Gastroesophageal sphincter (tissue), 4 donors: ENCODE data around the gene TSPAN5. TPM values are rescaled to one million over a fixed set of nuclear protein-coding genes. Genes with fewer than 3 reads are reported as not detected.
A peak's percentile ranks its signal among the peaks of the same experiment; 100 is the strongest.

Experiments
- ATAC-seq: fragments of 150-250 bp; one replicate; pipeline ENCODE4 v1.9.1; 2016; ENCODE audit warnings: mild to moderate bottlenecking, moderate library complexity
- H3K27ac ChIP-seq, 4 donors: fragments of 200-600 bp; sonication (generic) in 3 of 4; 1 replicate in 3 of 4; 2 replicates in 1 of 4; pipeline ENCODE4 v1.5.1; 2016 to 2019
- H3K27me3 ChIP-seq: fragments of 200-600 bp; sonication (generic); one replicate; pipeline ENCODE4 v1.5.1; 2019
- H3K36me3 ChIP-seq, 2 donors: fragments of 200-600 bp; sonication (generic); one replicate each; pipeline ENCODE4 v1.5.1; 2019; ENCODE audit warnings: control low read depth in 1 of 2
- H3K4me1 ChIP-seq, 3 donors: fragments of 200-600 bp; sonication (generic); 1 replicate in 2 of 3; 2 replicates in 1 of 3; pipeline ENCODE4 v1.5.1; 2016 to 2019; ENCODE audit warnings: control low read depth in 2 of 3
- H3K4me3 ChIP-seq, 2 donors: fragments of 200-600 bp; sonication (generic); one replicate each; pipeline ENCODE4 v1.5.1; 2019; ENCODE audit warnings: mild to moderate bottlenecking in 1 of 2, moderate library complexity in 1 of 2
- H3K9me3 ChIP-seq, 3 donors: fragments of 200-600 bp; sonication (generic); one replicate each; pipeline ENCODE4 v1.5.1; 2017 to 2019; ENCODE audit warnings: control low read depth in 2 of 3
- EP300 ChIP-seq: sonication (generic); formaldehyde crosslinking; IDR thresholded peaks from one replicate; pipeline ENCODE4 v1.6.1; 2017; ENCODE audit warnings: antibody characterized with exemption, mild to moderate bottlenecking
- POLR2A ChIP-seq, 2 donors: fragments of 450-650 bp; IDR thresholded peaks; one replicate each; pipeline ENCODE4 v1.6.1; 2017; ENCODE audit warnings: antibody characterized with exemption in 2 of 2, mild to moderate bottlenecking in 2 of 2, moderate library complexity in 1 of 2
- POLR2AphosphoS5 ChIP-seq: sonication (generic); formaldehyde crosslinking; IDR thresholded peaks from one replicate; pipeline ENCODE4 v1.6.1; 2017; ENCODE audit warnings: antibody characterized with exemption
- WGBS, 2 donors: methylation state at CpG; one replicate each; pipeline ENCODE4 v1.1.5; 2018; ENCODE audit warnings: low coverage in 1 of 2; 5-methylcytosine and 5-hydroxymethylcytosine counted together
- total RNA-seq, 4 donors: library from RNA; depleted of rRNA; stranded (reverse); fragments of >200 nt; gene quantifications; one replicate each; pipeline ENCODE4 v1.1.0, GENCODE V29; 2016
- TF ChIP-seq, protein P1 (sequence below), 4 experiments: fragments of 200-600 bp in 2 of 4; fragments of 450-650 bp in 2 of 4; sonication (generic) in 1 of 4; IDR thresholded peaks; one replicate each; pipeline ENCODE4 v1.5.1; 2017 to 2019; ENCODE audit warnings: antibody characterized with exemption in 4 of 4, mild to moderate bottlenecking in 2 of 4, moderate library complexity in 2 of 4

TSPAN5 gene
- total RNA-seq, 4 donors from 2014 or later = 9.8 to 14.0 (median 12.2) TPM

DNA sequence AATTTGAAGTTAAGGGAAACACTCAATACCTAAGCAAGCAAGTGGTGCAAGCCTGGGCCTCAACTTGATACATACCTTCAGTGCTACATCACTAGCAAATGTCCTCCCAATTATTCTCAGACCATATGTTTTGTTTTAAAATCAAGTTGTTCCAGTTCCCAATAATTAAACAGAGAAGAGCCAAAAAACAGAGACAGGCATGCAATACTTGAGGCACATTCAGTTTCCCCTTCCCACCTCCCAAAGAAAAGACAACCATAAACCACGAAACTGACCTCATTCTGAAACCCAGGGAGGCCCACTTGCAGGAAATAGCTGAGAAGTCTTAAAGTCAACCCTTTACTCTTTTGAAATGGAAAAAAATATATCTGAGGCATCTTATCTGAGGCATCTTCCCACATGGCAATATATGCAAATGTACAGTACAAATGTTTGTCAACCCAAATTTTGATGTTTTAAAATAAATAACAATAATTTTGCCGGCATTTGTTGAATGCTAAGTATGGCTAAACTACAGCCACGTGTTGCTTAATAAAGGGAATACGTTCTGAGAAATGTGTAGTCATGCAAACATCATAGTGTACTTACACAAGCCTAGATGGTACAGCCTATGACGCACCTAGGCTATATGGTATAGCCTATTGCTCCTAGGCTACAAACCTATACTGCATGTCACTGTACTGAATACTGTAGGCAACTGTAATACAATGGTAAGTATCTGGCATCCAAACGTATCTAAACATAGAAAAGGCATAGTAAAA, 147.5 kb downstream of the TSPAN5 start:
- ATAC-seq = peak; percentile 19
- no peak overlapping the region for H3K4me3 ChIP-seq
- H3K36me3 ChIP-seq = no peaks in the 10 kb centered on the region
- no peaks in the 10 kb centered on the region for H3K9me3 ChIP-seq
- no peaks in the 10 kb centered on the region for H3K27me3 ChIP-seq
- TF ChIP-seq, protein P1, sequence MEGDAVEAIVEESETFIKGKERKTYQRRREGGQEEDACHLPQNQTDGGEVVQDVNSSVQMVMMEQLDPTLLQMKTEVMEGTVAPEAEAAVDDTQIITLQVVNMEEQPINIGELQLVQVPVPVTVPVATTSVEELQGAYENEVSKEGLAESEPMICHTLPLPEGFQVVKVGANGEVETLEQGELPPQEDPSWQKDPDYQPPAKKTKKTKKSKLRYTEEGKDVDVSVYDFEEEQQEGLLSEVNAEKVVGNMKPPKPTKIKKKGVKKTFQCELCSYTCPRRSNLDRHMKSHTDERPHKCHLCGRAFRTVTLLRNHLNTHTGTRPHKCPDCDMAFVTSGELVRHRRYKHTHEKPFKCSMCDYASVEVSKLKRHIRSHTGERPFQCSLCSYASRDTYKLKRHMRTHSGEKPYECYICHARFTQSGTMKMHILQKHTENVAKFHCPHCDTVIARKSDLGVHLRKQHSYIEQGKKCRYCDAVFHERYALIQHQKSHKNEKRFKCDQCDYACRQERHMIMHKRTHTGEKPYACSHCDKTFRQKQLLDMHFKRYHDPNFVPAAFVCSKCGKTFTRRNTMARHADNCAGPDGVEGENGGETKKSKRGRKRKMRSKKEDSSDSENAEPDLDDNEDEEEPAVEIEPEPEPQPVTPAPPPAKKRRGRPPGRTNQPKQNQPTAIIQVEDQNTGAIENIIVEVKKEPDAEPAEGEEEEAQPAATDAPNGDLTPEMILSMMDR (IDR thresholded peaks at IDR 0.05) = no peak
- no peak for TF ChIP-seq EP300
- no peak for TF ChIP-seq POLR2A (IDR thresholded peaks at IDR 0.05)
- TF ChIP-seq POLR2AphosphoS5 = no peak
- no peak overlapping the region for H3K27ac ChIP-seq
- no peaks in the 10 kb centered on the region for H3K4me1 ChIP-seq
- 62 to 73% methylated on average over 5 to 6 of the region's 6 CpGs for WGBS, 2 donors

DNA sequence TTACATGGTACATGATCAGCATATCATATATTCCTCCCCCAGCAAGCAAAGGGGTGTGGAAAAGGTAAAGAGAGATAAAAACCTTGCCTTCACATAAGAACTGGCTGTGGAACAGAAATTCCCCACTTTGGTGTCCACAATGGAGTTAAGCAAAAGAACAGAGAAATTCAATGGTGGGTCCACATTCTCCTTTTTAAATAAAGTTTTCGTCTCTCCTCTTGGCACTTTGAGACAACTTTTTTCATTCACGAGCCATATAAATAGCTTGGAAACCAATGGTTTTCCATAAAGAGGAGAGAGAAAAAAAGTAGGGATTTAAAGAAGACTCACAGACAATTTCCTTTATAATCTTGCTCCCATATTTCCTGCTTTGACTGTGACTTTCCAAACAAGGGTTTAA, 148.1 kb downstream of the TSPAN5 start:
- TF ChIP-seq POLR2AphosphoS5 = no peak
- TF ChIP-seq POLR2A (IDR thresholded peaks at IDR 0.05) = no peak
- TF ChIP-seq EP300 = no peak
- TF ChIP-seq, protein P1 (IDR thresholded peaks at IDR 0.05) = no peak
- no peak overlapping the region for H3K27ac ChIP-seq
- no peak for ATAC-seq
- no peaks in the 10 kb centered on the region for H3K27me3 ChIP-seq
- H3K9me3 ChIP-seq = no peaks in the 10 kb centered on the region
- 78 to 95% methylated on average over 2 of the region's 2 CpGs for WGBS, 2 donors
- H3K36me3 ChIP-seq = no peaks in the 10 kb centered on the region
- no peaks in the 10 kb centered on the region for H3K4me1 ChIP-seq
- no peak overlapping the region for H3K4me3 ChIP-seq

DNA sequence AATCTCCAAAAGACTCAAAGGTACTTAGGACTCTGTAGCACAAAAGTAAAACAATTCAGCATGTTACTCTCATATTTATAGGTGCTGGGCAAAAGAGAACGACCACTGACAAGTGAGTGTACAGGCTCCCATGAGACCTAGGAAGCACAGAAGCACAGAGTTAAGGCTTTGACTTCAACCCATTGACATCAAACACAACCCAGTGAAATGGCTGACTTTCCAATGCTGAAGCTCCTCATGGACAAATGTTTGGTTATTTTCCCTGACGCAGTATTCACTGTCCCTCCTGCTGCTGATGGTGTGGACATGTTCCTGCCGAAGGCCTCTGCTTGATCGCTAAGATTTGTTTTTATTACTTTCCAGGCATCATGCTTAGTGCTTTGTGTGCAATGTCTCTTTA, 148.7 kb downstream of the TSPAN5 start:
- H3K4me3 ChIP-seq = no peak overlapping the region
- WGBS, 2 donors = 60 to 82% methylated on average over 1 to 2 of the region's 4 CpGs
- H3K27me3 ChIP-seq = no peaks in the 10 kb centered on the region
- no peak for TF ChIP-seq POLR2AphosphoS5
- no peak for TF ChIP-seq EP300
- TF ChIP-seq, protein P1 (IDR thresholded peaks at IDR 0.05) = no peak
- TF ChIP-seq POLR2A (IDR thresholded peaks at IDR 0.05) = no peak
- no peak for ATAC-seq
- no peak overlapping the region for H3K27ac ChIP-seq
- no peaks in the 10 kb centered on the region for H3K4me1 ChIP-seq
- H3K36me3 ChIP-seq = no peaks in the 10 kb centered on the region
- H3K9me3 ChIP-seq = no peaks in the 10 kb centered on the region

DNA sequence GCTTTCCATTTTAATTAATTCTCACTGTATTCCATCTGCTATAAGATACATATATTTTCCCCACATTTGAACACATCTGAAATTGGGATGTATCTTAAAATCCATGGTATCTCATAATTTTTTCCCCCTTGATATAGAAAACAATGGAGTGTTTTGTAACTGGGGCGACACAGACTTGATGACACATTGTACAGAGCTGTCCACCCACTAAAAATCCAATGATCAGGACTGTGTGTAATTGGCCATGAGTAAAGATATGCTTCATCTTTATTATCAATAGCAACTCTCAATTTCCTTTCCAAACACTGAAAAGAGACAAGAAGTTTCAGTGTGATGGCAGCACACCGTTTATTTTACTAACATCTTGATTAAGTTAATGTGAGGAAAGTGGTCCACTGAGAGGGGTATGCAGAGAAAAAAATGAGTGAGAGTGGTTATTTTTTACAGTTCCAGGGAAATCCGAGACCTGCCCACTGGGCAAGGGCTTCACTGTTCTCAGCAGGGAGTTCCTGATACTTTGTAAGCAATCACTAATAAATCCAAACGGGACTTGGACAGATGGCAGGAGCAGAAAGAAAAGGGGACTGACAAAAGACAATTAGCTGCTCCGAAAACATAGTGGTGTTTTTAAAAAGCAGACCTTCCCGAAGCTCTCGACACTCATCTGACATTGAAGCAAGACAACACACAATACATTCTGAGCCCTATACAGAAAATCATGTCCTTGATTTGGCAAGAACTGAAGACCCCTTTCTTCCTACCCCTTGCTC, 149.4 kb downstream of the TSPAN5 start:
- no peak overlapping the region for H3K27ac ChIP-seq

More for the DNA sequence above, 149.4 kb downstream of the TSPAN5 start:
- no peaks in the 10 kb centered on the region for H3K36me3 ChIP-seq
- H3K4me1 ChIP-seq = no peaks in the 10 kb centered on the region
- no peaks in the 10 kb centered on the region for H3K9me3 ChIP-seq
- WGBS, 2 donors = 57 to 62% methylated on average over 7 of the region's 7 CpGs
- no peaks in the 10 kb centered on the region for H3K27me3 ChIP-seq
- TF ChIP-seq, protein P1 (IDR thresholded peaks at IDR 0.05) = no peak
- TF ChIP-seq POLR2A (IDR thresholded peaks at IDR 0.05) (no peak), POLR2AphosphoS5 (no peak), EP300 (no peak)
- ATAC-seq = no peak
- no peak overlapping the region for H3K4me3 ChIP-seq
